ENCODE measurements around the gene NBEA.

The NBEA gene

DNA sequence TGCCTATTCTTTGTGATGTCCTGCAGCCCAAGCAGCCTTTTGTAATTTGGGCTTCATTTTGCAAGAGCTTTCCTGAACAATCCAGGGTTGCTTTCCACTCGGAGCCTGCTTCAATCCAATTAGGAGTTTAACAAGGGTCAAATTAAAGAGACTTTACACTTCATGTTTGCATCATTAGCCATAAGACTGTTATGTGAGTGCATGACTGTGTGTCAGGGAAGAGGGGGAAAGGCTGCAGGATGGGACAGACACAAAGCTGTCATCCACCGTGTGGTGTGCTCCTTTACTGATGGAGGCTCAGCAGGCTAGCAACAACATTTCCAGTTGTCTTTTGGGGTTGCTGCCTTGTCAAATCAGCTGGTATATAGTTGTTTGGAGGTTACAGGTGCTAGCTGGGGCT, 558.1 kb downstream of the NBEA start:
- no peak for DNase-seq
- H3K4me3 ChIP-seq (ENCODE audit: insufficient read depth in 1 of 2, low read depth in 1 of 2, low read length in 2 of 2): no peak overlapping the region
- H3K9me3 ChIP-seq (ENCODE audit: control insufficient read depth, low read length): no peaks in the 10 kb centered on the region
- H2BK120ac ChIP-seq (ENCODE audit: low read depth, low read length): no peak overlapping the region
- H2BK12ac ChIP-seq (ENCODE audit: low read length in 2 of 2): no peak overlapping the region
- no peaks in the 10 kb centered on the region for H3K79me1 ChIP-seq (replicated peaks; ENCODE audit: low read length, poor library complexity, severe bottlenecking)
- no peak overlapping the region for H3K4me2 ChIP-seq (ENCODE audit: low read length, poor library complexity, severe bottlenecking)
- no peak overlapping the region for H2AK5ac ChIP-seq (ENCODE audit: low read length, severe bottlenecking)
- H3K4ac ChIP-seq (ENCODE audit: low read depth in 1 of 2, low read length in 2 of 2): no peak overlapping the region
- WGBS: 54% methylated on average over 1 of the region's 2 CpGs
- no peaks in the 10 kb centered on the region for H3K4me1 ChIP-seq (ENCODE audit: control insufficient read depth, insufficient read depth, low read depth, low read length)
- H2AFZ ChIP-seq (ENCODE audit: low read depth, low read length): no peak overlapping the region
- no peak overlapping the region for H3K27ac ChIP-seq (ENCODE audit: low read length, poor library complexity, severe bottlenecking)
- H3K18ac ChIP-seq (ENCODE audit: low read depth in 1 of 2, low read length in 2 of 2): no peak overlapping the region
- H3K27me3 ChIP-seq (ENCODE audit: control insufficient read depth in 1 of 2, insufficient read depth in 1 of 2, low read length in 2 of 2): no peaks in the 10 kb centered on the region
- H2BK5ac ChIP-seq (ENCODE audit: low read depth, low read length, poor library complexity, severe bottlenecking): no peak overlapping the region
- no peak overlapping the region for H4K8ac ChIP-seq (ENCODE audit: low read length)
- no peaks in the 10 kb centered on the region for H3K36me3 ChIP-seq (ENCODE audit: control insufficient read depth in 1 of 2, insufficient read depth in 2 of 2, low read depth in 1 of 2, low read length in 2 of 2)
- no peak overlapping the region for H2BK15ac ChIP-seq (ENCODE audit: low read depth, poor library complexity, severe bottlenecking)
- no peak overlapping the region for H3K9ac ChIP-seq (ENCODE audit: low read length)
- no peak overlapping the region for H3K23ac ChIP-seq (ENCODE audit: low read length in 2 of 2)
- H4K91ac ChIP-seq (ENCODE audit: low read length): peak overlapping the region; percentile 32
- H3K14ac ChIP-seq (ENCODE audit: low read length in 2 of 2): no peak overlapping the region

DNA sequence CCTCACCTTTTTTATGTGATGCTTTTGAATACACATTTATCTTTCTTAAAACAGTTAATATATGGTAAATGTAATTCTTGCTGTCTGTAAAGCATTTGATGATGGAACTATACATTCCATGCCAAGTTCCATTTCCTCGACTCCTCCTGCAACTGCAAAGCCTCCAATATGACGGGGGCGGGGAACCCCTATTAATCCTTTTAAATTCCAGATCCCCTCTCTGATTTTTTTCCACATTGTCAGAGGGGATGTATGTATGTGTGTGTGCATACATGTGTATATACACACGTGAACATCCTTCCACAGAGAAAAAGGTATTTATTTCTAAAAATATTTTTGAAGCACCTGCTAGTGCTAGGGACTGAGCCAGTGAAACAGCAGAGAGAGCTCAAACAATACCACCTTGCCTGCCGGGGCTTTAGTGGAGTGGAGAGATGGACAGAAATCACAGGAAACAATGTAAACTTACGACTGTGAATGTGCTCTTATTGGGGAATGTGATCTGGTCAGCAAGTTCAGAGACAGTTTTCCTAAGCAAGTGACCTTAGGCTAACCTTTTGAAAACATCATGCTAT, 559.7 kb downstream of the NBEA start:
- 72% methylated on average over 5 of the region's 6 CpGs for WGBS
- no peak for DNase-seq
- no peaks in the 10 kb centered on the region for H3K79me1 ChIP-seq (replicated peaks; ENCODE audit: low read length, poor library complexity, severe bottlenecking)

GRCh38 chr13:35502456-35502855, 560.4 kb downstream of the NBEA start:
- Histone ChIP-seq H2AK5ac (ENCODE audit: low read length, severe bottlenecking) (no peak overlapping the region), H2BK120ac (ENCODE audit: low read depth, low read length) (no peak overlapping the region), H4K91ac (ENCODE audit: low read length) (no peak overlapping the region), H3K9ac (ENCODE audit: low read length) (no peak overlapping the region), H2BK15ac (ENCODE audit: low read depth, poor library complexity, severe bottlenecking) (no peak overlapping the region), H2BK12ac (ENCODE audit: low read length in 2 of 2) (no peak overlapping the region), H3K18ac (ENCODE audit: low read depth in 1 of 2, low read length in 2 of 2) (no peak overlapping the region), H3K23ac (ENCODE audit: low read length in 2 of 2) (no peak overlapping the region), H2BK5ac (ENCODE audit: low read depth, low read length, poor library complexity, severe bottlenecking) (no peak overlapping the region), H3K79me1 (replicated peaks; ENCODE audit: low read length, poor library complexity, severe bottlenecking) (no peaks in the 10 kb centered on the region), H2AFZ (ENCODE audit: low read depth, low read length) (no peak overlapping the region), H3K4me3 (ENCODE audit: insufficient read depth in 1 of 2, low read depth in 1 of 2, low read length in 2 of 2) (no peak overlapping the region), H3K14ac (ENCODE audit: low read length in 2 of 2) (no peak overlapping the region), H3K4me2 (ENCODE audit: low read length, poor library complexity, severe bottlenecking) (no peak overlapping the region), H3K36me3 (ENCODE audit: control insufficient read depth in 1 of 2, insufficient read depth in 2 of 2, low read depth in 1 of 2, low read length in 2 of 2) (no peaks in the 10 kb centered on the region), H3K27me3 (ENCODE audit: control insufficient read depth in 1 of 2, insufficient read depth in 1 of 2, low read length in 2 of 2) (no peaks in the 10 kb centered on the region), H4K8ac (ENCODE audit: low read length) (no peak overlapping the region), H3K4me1 (ENCODE audit: control insufficient read depth, insufficient read depth, low read depth, low read length) (no peaks in the 10 kb centered on the region), H3K4ac (ENCODE audit: low read depth in 1 of 2, low read length in 2 of 2) (no peak overlapping the region), H3K9me3 (ENCODE audit: control insufficient read depth, low read length) (no peaks in the 10 kb centered on the region), H3K27ac (ENCODE audit: low read length, poor library complexity, severe bottlenecking) (no peak overlapping the region)
- no peak for DNase-seq
- WGBS: 100% methylated on average over 1 of the region's 3 CpGs

More for the DNA sequence above, 559.7 kb downstream of the NBEA start:
- no peak overlapping the region for H2AFZ ChIP-seq (ENCODE audit: low read depth, low read length)
- no peak overlapping the region for H4K8ac ChIP-seq (ENCODE audit: low read length)
- H3K9ac ChIP-seq (ENCODE audit: low read length): no peak overlapping the region
- H3K4me2 ChIP-seq (ENCODE audit: low read length, poor library complexity, severe bottlenecking): no peak overlapping the region
- H2BK12ac ChIP-seq (ENCODE audit: low read length in 2 of 2): no peak overlapping the region
- H2AK5ac ChIP-seq (ENCODE audit: low read length, severe bottlenecking): no peak overlapping the region
- H3K4me1 ChIP-seq (ENCODE audit: control insufficient read depth, insufficient read depth, low read depth, low read length): no peaks in the 10 kb centered on the region
- H3K4me3 ChIP-seq (ENCODE audit: insufficient read depth in 1 of 2, low read depth in 1 of 2, low read length in 2 of 2): no peak overlapping the region
- no peak overlapping the region for H2BK5ac ChIP-seq (ENCODE audit: low read depth, low read length, poor library complexity, severe bottlenecking)
- no peak overlapping the region for H3K27ac ChIP-seq (ENCODE audit: low read length, poor library complexity, severe bottlenecking)
- H3K18ac ChIP-seq (ENCODE audit: low read depth in 1 of 2, low read length in 2 of 2): no peak overlapping the region
- no peak overlapping the region for H2BK15ac ChIP-seq (ENCODE audit: low read depth, poor library complexity, severe bottlenecking)
- no peak overlapping the region for H3K14ac ChIP-seq (ENCODE audit: low read length in 2 of 2)
- H3K9me3 ChIP-seq (ENCODE audit: control insufficient read depth, low read length): no peaks in the 10 kb centered on the region
- H3K36me3 ChIP-seq (ENCODE audit: control insufficient read depth in 1 of 2, insufficient read depth in 2 of 2, low read depth in 1 of 2, low read length in 2 of 2): no peaks in the 10 kb centered on the region
- no peak overlapping the region for H4K91ac ChIP-seq (ENCODE audit: low read length)
- H3K4ac ChIP-seq (ENCODE audit: low read depth in 1 of 2, low read length in 2 of 2): no peak overlapping the region
- no peaks in the 10 kb centered on the region for H3K27me3 ChIP-seq (ENCODE audit: control insufficient read depth in 1 of 2, insufficient read depth in 1 of 2, low read length in 2 of 2)
- H3K23ac ChIP-seq (ENCODE audit: low read length in 2 of 2): no peak overlapping the region
- no peak overlapping the region for H2BK120ac ChIP-seq (ENCODE audit: low read depth, low read length)

DNA sequence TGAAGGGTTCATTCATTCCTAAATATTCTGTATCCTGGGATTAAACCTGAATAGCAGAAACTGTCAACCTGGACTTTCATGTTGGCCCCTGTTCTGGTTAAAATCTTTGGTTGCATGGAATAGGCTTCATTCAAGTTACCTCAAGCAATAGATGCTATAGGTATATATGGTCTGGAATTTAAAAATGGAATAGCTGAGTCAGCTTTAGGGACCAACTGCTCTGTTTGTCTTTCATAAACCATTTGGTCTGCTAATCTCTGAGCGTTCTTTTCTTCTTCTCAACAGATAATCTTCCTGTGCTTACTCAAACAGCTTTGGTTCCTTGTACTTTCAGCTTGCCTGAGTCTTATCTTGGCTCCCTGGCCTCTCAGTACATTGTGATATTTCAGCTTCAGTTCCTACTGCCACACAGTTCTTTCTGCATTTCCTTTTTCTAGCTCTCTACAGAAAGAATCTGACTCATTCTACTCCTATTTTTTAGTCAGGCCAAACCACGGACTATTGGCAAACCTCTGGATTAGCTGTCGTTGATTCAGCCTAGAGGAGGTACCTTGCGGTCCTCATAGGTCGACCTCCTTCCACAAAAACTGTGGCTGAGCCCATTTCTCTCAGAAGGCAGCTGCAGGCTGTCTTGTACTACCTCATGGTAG, 570.3 kb downstream of the NBEA start:
- no peak overlapping the region for H3K18ac ChIP-seq (ENCODE audit: low read depth in 1 of 2, low read length in 2 of 2)
- 70% methylated on average over 5 of the region's 5 CpGs for WGBS
- no peak overlapping the region for H3K4me2 ChIP-seq (ENCODE audit: low read length, poor library complexity, severe bottlenecking)
- H3K79me1 ChIP-seq (replicated peaks; ENCODE audit: low read length, poor library complexity, severe bottlenecking): peaks cover 4% of the 10 kb centered on the region
- peak; percentile 9 for DNase-seq
- H2BK5ac ChIP-seq (ENCODE audit: low read depth, low read length, poor library complexity, severe bottlenecking): no peak overlapping the region
- H3K9ac ChIP-seq (ENCODE audit: low read length): peak overlapping the region; percentile 9
- no peak overlapping the region for H4K8ac ChIP-seq (ENCODE audit: low read length)
- H3K23ac ChIP-seq (ENCODE audit: low read length in 2 of 2): no peak overlapping the region
- no peaks in the 10 kb centered on the region for H3K36me3 ChIP-seq (ENCODE audit: control insufficient read depth in 1 of 2, insufficient read depth in 2 of 2, low read depth in 1 of 2, low read length in 2 of 2)
- no peak overlapping the region for H2BK15ac ChIP-seq (ENCODE audit: low read depth, poor library complexity, severe bottlenecking)
- H2AK5ac ChIP-seq (ENCODE audit: low read length, severe bottlenecking): no peak overlapping the region
- no peaks in the 10 kb centered on the region for H3K27me3 ChIP-seq (ENCODE audit: control insufficient read depth in 1 of 2, insufficient read depth in 1 of 2, low read length in 2 of 2)
- H3K9me3 ChIP-seq (ENCODE audit: control insufficient read depth, low read length): no peaks in the 10 kb centered on the region
- H3K4me1 ChIP-seq (ENCODE audit: control insufficient read depth, insufficient read depth, low read depth, low read length): no peaks in the 10 kb centered on the region
- no peak overlapping the region for H3K4me3 ChIP-seq (ENCODE audit: insufficient read depth in 1 of 2, low read depth in 1 of 2, low read length in 2 of 2)
- no peak overlapping the region for H3K4ac ChIP-seq (ENCODE audit: low read depth in 1 of 2, low read length in 2 of 2)
- no peak overlapping the region for H4K91ac ChIP-seq (ENCODE audit: low read length)
- peak overlapping the region; percentile 20 for H3K27ac ChIP-seq (ENCODE audit: low read length, poor library complexity, severe bottlenecking)
- no peak overlapping the region for H3K14ac ChIP-seq (ENCODE audit: low read length in 2 of 2)
- H2AFZ ChIP-seq (ENCODE audit: low read depth, low read length): no peak overlapping the region
- no peak overlapping the region for H2BK12ac ChIP-seq (ENCODE audit: low read length in 2 of 2)
- H2BK120ac ChIP-seq (ENCODE audit: low read depth, low read length): no peak overlapping the region

All from mesenchymal stem cell (in vitro differentiated cells and primary cell).